ENCODE results near the gene OR2V2. TPM values are rescaled to one million over a fixed set of nuclear protein-coding genes. Genes with fewer than 3 reads are reported as not detected.
"Not testable (repeated sequence)": the region's sequence is repeated elsewhere in the genome, so short reads cannot be mapped to it uniquely, and the experiment has no call there.

Gene OR2V2
- total RNA-seq, 6 experiments from 2014 or later = not detected

DNA sequence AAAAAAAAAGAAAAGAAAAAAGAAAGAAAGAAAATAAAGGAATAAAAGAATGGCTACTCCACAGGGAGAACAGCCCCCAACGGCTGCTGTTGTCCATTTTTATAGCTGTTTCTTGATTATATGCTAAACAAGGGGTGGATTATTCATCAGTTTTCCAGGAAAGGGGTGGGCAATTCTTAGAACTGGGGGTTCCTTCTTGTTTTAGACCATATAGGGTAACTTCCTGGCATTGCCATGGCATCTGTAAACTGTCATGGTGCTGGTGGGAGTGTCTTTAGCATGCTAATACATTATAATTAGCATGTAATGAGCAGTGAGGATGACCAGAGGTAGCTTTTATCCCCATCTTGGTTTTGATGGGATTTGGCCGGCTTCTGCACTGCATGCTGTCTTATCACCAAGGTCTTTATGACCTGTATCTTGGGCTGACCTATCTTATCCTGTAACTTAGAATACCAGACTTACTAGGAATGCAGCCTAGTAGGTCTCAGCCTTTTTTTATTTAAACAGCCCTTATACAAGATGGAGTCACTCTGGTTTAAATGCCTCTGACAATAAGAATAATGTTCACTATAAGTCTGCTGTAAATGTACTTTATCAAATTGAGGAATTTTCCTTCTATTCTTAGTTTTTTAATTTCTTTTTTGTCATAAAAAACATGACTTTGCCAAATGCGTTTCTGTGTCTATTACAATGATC is 29.0 kb downstream of the OR2V2 start:
- no peaks in the 10 kb centered on the region for H3K36me3 ChIP-seq
- no peaks in the 10 kb centered on the region for H3K9me3 ChIP-seq
- intact Hi-C loops (cut with DNase I) = no loop called here
- no peak for ATAC-seq
- WGBS (ENCODE audit: insufficient coverage, low coverage, low lambda C conversion rate, missing lambda C conversion rate) = 73% methylated on average over 3 of the region's 3 CpGs
- DNase-seq = no peak
- H3K27me3 ChIP-seq = peaks cover 0 to 6% of the 10 kb centered on the region in 2 donors
- no peak overlapping the region for H3K27ac ChIP-seq
- no peaks in the 10 kb centered on the region for H3K4me1 ChIP-seq
- H3K4me3 ChIP-seq = no peak overlapping the region
- TF ChIP-seq, protein P1, sequence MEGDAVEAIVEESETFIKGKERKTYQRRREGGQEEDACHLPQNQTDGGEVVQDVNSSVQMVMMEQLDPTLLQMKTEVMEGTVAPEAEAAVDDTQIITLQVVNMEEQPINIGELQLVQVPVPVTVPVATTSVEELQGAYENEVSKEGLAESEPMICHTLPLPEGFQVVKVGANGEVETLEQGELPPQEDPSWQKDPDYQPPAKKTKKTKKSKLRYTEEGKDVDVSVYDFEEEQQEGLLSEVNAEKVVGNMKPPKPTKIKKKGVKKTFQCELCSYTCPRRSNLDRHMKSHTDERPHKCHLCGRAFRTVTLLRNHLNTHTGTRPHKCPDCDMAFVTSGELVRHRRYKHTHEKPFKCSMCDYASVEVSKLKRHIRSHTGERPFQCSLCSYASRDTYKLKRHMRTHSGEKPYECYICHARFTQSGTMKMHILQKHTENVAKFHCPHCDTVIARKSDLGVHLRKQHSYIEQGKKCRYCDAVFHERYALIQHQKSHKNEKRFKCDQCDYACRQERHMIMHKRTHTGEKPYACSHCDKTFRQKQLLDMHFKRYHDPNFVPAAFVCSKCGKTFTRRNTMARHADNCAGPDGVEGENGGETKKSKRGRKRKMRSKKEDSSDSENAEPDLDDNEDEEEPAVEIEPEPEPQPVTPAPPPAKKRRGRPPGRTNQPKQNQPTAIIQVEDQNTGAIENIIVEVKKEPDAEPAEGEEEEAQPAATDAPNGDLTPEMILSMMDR (IDR thresholded peaks at IDR 0.05) = no peak
- TF ChIP-seq POLR2A (IDR thresholded peaks at IDR 0.05) = no peak

DNA sequence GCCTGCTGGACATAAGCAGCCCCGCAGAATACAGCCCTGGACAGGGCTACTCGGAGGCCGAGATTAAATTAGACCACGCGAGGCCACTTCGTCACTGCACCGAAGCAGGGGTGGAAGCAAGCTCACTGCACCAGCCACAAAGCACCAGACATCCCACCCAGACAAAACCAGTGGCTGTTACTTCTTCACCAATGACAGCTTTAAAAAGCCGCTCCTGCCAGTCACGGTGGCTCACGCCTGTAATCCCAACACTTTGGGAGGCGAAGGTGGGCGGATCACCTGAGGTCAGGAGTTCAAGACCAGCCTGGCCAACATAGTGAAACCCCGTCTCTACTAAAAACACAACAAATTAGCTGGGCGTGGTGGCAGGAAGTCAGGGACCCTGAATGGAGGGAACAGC is 30.2 kb downstream of the OR2V2 start:
- H3K36me3 ChIP-seq; DNase-seq; H3K4me3 ChIP-seq; H3K27me3 ChIP-seq; ATAC-seq; H3K27ac ChIP-seq; H3K4me1 ChIP-seq; H3K9me3 ChIP-seq; intact Hi-C loops (cut with DNase I): not testable (repeated sequence)
- WGBS (ENCODE audit: insufficient coverage, low coverage, low lambda C conversion rate, missing lambda C conversion rate) = 50% methylated on average over 9 of the region's 14 CpGs

DNA sequence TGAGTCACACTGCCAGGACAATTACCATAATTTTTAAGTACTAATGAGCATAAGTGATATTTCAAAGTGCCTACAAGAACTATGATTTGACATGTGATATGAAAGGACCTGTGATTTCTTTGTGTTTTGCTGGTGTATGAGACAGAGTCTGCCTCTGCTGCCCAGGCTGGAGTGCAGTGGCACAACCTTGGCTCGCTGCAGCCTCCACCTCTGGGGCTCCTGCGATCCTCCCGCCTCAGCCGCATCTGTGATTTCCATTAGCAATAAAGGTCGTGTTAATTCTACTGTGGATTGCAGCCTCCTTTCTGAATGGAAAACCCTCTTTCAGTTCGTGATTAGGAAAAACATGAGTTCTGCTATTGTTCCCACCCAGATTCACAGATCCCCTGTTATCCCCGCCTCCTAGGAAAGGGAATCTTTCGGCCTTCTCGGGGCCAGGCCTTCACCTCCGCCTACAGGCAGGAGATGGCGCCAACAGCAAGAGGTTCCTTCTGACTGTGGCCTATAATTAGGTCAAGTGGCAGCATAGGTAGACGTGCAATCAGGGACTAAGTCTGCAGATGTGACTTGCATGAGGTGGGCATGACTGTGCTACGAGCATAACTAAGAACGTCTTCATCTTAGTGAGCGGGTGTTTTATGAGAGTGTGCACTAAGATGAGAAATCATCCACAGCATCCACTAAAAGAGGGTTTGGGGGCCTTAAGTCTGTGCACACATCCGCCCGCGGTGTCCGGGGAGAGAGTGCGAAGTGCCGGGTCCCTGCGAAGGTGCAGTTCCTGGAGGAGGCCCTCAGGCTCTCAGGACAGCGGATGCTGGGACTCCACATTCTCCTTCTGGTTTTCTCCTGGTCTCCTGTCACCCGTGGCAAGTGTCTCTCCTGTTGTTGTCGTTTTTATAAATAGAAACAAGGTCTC is 34.5 kb downstream of the OR2V2 start:
- H3K27me3 ChIP-seq = no peaks in the 10 kb centered on the region
- no peak overlapping the region for H3K27ac ChIP-seq
- ATAC-seq (peak; percentile 79 to 91 (median 88)), DNase-seq (peak in 1 of 3 donors; percentile 72)
- 34% methylated on average over 12 of the region's 25 CpGs for WGBS (ENCODE audit: insufficient coverage, low coverage, low lambda C conversion rate, missing lambda C conversion rate)
- peaks cover 0 to 7% (median 0%) of the 10 kb centered on the region in 4 donors for H3K4me1 ChIP-seq
- no peaks in the 10 kb centered on the region for H3K9me3 ChIP-seq
- no peak overlapping the region for H3K4me3 ChIP-seq
- intact Hi-C loops (cut with DNase I) = no loop called here
- H3K36me3 ChIP-seq = no peaks in the 10 kb centered on the region
- TF ChIP-seq POLR2A (IDR thresholded peaks at IDR 0.05) = no peak
- TF ChIP-seq, protein P1 (IDR thresholded peaks at IDR 0.05) = peak; percentile 71 to 80 (median 73)

DNA sequence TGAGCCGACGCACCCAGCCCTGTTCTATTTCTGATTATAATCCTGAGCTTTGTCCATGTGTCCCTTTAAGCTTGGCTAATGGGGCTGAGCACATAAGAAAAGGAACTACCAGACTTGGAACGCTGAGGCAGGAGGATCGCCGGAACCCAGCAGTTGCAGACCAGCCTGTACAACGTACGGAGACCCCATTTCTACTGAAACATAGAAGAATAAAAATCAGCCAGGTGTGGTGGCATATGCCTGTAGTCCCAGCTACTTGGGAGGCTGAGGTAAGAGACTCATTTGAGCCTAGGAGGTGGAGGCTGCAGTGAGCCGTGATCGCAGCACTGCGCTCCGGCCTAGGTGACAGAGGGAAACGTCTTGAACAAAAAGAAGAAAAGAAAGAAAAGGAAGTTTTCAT is 35.3 kb downstream of the OR2V2 start:
- Histone ChIP-seq H3K4me3 (no peak overlapping the region), H3K27ac (no peak overlapping the region), H3K9me3 (no peaks in the 10 kb centered on the region), H3K36me3 (no peaks in the 10 kb centered on the region), H3K4me1 (peaks cover 0 to 7% (median 0%) of the 10 kb centered on the region in 4 donors), H3K27me3 (no peaks in the 10 kb centered on the region)
- WGBS (ENCODE audit: insufficient coverage, low coverage, low lambda C conversion rate, missing lambda C conversion rate) = 69% methylated on average over 8 of the region's 12 CpGs
- no peak for ATAC-seq
- intact Hi-C loops (cut with DNase I) = no loop called here
- TF ChIP-seq, protein P1 (IDR thresholded peaks at IDR 0.05) = no peak
- no peak for TF ChIP-seq POLR2A (IDR thresholded peaks at IDR 0.05)
- DNase-seq = no peak

DNA sequence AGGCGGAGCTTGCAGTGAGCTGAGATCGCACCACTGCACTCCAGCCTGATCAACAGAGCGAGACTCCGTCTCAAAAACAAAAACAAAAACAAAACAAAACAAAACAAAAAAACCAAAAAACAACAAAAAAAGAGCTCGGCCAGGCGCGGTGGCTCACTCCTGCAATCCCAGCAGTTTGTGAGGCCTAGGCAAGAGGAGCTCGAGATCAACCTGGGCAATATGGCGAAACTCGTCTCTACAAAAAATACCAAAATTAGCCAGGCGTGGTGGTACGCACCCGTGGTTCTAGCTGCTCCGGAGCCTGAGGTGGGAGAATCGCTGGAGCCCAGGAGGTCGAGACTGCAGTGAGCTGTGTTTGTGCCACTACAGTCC is 37.4 kb downstream of the OR2V2 start:
- Histone ChIP-seq H3K4me3 (no peak overlapping the region), H3K9me3 (no peaks in the 10 kb centered on the region), H3K27me3 (no peaks in the 10 kb centered on the region), H3K27ac (no peak overlapping the region), H3K4me1 (peaks cover 0 to 12% (median 0%) of the 10 kb centered on the region in 4 donors), H3K36me3 (no peaks in the 10 kb centered on the region)
- 94% methylated on average over 14 of the region's 16 CpGs for WGBS (ENCODE audit: insufficient coverage, low coverage, low lambda C conversion rate, missing lambda C conversion rate)
- DNase-seq = no peak
- ATAC-seq = no peak
- intact Hi-C loops (cut with DNase I) = no loop called here
- TF ChIP-seq POLR2A (IDR thresholded peaks at IDR 0.05) = no peak
- TF ChIP-seq, protein P1 (IDR thresholded peaks at IDR 0.05) = no peak

Measured in right lobe of liver (tissue), 6 donors.